ENCODE results near the gene PLEKHG3. TPM values are rescaled to one million over a fixed set of nuclear protein-coding genes. Genes with fewer than 3 reads are reported as not detected.

Gene PLEKHG3
- total RNA-seq, 1 donor from 2014 or later, result 5.4 TPM

GRCh38 chr14:64779472-64779871 lies 75.2 kb downstream of the PLEKHG3 start:
- no peak for DNase-seq (ENCODE audit: low read depth in 2 of 2)

- DNase-seq (ENCODE audit: low read depth in 2 of 2), result no peak
Observed at GRCh38 chr14:64782196-64782595, 78.0 kb downstream of the PLEKHG3 start.

GRCh38 chr14:64784006-64784405 lies 79.8 kb downstream of the PLEKHG3 start:
- DNase-seq (ENCODE audit: low read depth in 2 of 2), result no peak

- peak in 1 of 2 donors; percentile 40 for DNase-seq (ENCODE audit: low read depth in 2 of 2)
Observed at GRCh38 chr14:64786296-64787149, 82.3 kb downstream of the PLEKHG3 start.

GRCh38 chr14:64787619-64788018 lies 83.4 kb downstream of the PLEKHG3 start:
- DNase-seq (ENCODE audit: low read depth in 2 of 2), result peak; percentile 34 to 88

- DNase-seq (ENCODE audit: low read depth in 2 of 2), result peak; percentile 38 to 92
Observed at GRCh38 chr14:64788706-64789105, 84.5 kb downstream of the PLEKHG3 start.

- no peak for DNase-seq (ENCODE audit: low read depth in 2 of 2)
Observed at GRCh38 chr14:64789696-64790095, 85.5 kb downstream of the PLEKHG3 start.

- DNase-seq (ENCODE audit: low read depth in 2 of 2), result no peak
Observed at GRCh38 chr14:64790478-64790877, 86.3 kb downstream of the PLEKHG3 start.

GRCh38 chr14:64792231-64792630 lies 88.0 kb downstream of the PLEKHG3 start:
- DNase-seq (ENCODE audit: low read depth in 2 of 2), result no peak

GRCh38 chr14:64792871-64793560 lies 88.8 kb downstream of the PLEKHG3 start:
- DNase-seq (ENCODE audit: low read depth in 2 of 2), result no peak

GRCh38 chr14:64795211-64795610 lies 91.0 kb downstream of the PLEKHG3 start:
- no peak for DNase-seq (ENCODE audit: low read depth in 2 of 2)

- no peak for DNase-seq (ENCODE audit: low read depth in 2 of 2)
Observed at GRCh38 chr14:64795921-64796320, 91.7 kb downstream of the PLEKHG3 start.

- no peak for DNase-seq (ENCODE audit: low read depth in 2 of 2)
Observed at GRCh38 chr14:64796369-64796768, 92.1 kb downstream of the PLEKHG3 start.

GRCh38 chr14:64799555-64799954 lies 95.3 kb downstream of the PLEKHG3 start:
- no peak for DNase-seq (ENCODE audit: low read depth in 2 of 2)

Other genes with a start within 250 kb of the PLEKHG3 start
- gene AKAP5, start 238.9 kb upstream of the PLEKHG3 start, total RNA-seq, result 0.13 TPM in 2 replicates
- gene ZBTB25, start 200.6 kb upstream of the PLEKHG3 start, total RNA-seq, result 3.0 and 3.1 TPM in 2 replicates
- gene ZBTB1, start 199.7 kb upstream of the PLEKHG3 start, total RNA-seq, result 33.4 and 40.8 TPM in 2 replicates
- 3.3 and 6.3 TPM in 2 replicates for gene HSPA2, start 163.7 kb upstream of the PLEKHG3 start, total RNA-seq
- 0.38 and 0.39 TPM in 2 replicates for gene PPP1R36, start 154.5 kb upstream of the PLEKHG3 start, total RNA-seq
- under 0.01 and 0.13 TPM in 2 replicates for gene SPTB, start 175.5 kb downstream of the PLEKHG3 start, total RNA-seq
- 35.7 and 52.6 TPM in 2 replicates for gene CHURC1, start 210.0 kb downstream of the PLEKHG3 start, total RNA-seq
- gene GPX2, start 238.3 kb downstream of the PLEKHG3 start, total RNA-seq, result not detected in 2 replicates

Data from dermis microvascular lymphatic vessel endothelial cell (primary cell).